ENCODE results near the gene TRIM72. TPM values are rescaled to one million over a fixed set of nuclear protein-coding genes. Genes with fewer than 3 reads are reported as not detected.

The TRIM72 gene
- total and polyA plus RNA-seq, 9 of the 15 experiments (the other 6 are each of a cell fraction or from before 2014, with no cell fraction given) = under 0.01 TPM; not detected in 8

- TF ChIP-seq TFE3 (CRISPR knock-in tag; IDR thresholded peaks at IDR 0.05) (peak; percentile 3; the same call in 1 of the 2 replicates), MCM7 (IDR thresholded peaks at IDR 0.05) (no peak), ZBTB26 (CRISPR knock-in tag; IDR thresholded peaks at IDR 0.05) (no peak; the same call in none of the 2 replicates), ARNT (IDR thresholded peaks at IDR 0.05) (0 out of 4 replicates have a peak, but pooled peaks of 1 of the 2 experiments have one; percentile 54), BCLAF1 (IDR thresholded peaks at IDR 0.05; ENCODE audit: borderline replicate concordance in 1 of 2, control insufficient read depth in 1 of 2, low read depth in 2 of 2, low read length in 1 of 2) (peak in 1 of 2 experiments; percentile 100; a peak in 2 of 4 replicates), LARP7 (IDR thresholded peaks at IDR 0.05) (0 out of 2 replicates have a peak, but pooled peaks have one; percentile 22), RFX5 (IDR thresholded peaks at IDR 0.05; ENCODE audit: low read depth, low read length) (peak; percentile 47; the same call in 1 of the 2 replicates), RFX7 (CRISPR knock-in tag; IDR thresholded peaks at IDR 0.05) (no peak), SUPT5H (IDR thresholded peaks at IDR 0.05) (peak; percentile 100), MTA2 (IDR thresholded peaks at IDR 0.05; ENCODE audit: low read depth) (no peak), MNT (conservative IDR thresholded peaks at IDR 0.05) (no peak; a peak in 1 of 4 replicates), TBP (optimal IDR thresholded peaks at IDR 0.05; ENCODE audit: low read depth, low read length) (no peak), ZNF696 (CRISPR knock-in tag; conservative IDR thresholded peaks at IDR 0.05) (no peak), SNAPC5 (CRISPR knock-in tag; IDR thresholded peaks at IDR 0.05) (no peak), ID3 (CRISPR knock-in tag; IDR thresholded peaks at IDR 0.05) (no peak), ID3 (tag; IDR thresholded peaks at IDR 0.05) (peak; percentile 88)
Measured at GRCh38 chr16:31179747-31180459, 34.0 kb upstream of the TRIM72 start, which contains the start of gene FUS (continued).

Measured in K562 (cell line).